Measurements from ENCODE around the gene MYBPHL. TPM values are rescaled to one million over a fixed set of nuclear protein-coding genes. Genes with fewer than 3 reads are reported as not detected.

Gene MYBPHL
- total RNA-seq, 4 donors from 2014 or later = not detected

DNA sequence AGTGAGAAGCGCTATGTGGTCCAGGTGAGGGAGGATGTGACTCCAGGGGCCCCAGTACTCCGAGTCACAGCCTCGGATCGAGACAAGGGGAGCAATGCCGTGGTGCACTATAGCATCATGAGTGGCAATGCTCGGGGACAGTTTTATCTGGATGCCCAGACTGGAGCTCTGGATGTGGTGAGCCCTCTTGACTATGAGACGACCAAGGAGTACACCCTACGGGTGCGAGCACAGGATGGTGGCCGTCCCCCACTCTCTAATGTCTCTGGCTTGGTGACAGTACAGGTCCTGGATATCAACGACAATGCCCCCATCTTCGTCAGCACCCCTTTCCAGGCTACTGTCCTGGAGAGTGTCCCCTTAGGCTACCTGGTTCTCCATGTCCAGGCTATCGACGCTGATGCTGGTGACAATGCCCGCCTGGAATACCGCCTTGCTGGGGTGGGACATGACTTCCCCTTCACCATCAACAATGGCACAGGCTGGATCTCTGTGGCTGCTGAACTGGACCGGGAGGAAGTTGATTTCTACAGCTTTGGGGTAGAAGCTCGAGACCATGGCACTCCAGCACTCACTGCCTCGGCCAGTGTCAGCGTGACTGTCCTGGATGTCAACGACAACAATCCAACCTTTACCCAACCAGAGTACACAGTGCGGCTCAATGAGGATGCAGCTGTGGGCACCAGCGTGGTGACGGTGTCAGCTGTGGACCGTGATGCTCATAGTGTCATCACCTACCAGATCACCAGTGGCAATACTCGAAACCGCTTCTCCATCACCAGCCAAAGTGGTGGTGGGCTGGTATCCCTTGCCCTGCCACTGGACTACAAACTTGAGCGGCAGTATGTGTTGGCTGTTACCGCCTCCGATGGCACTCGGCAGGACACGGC, 55.3 kb downstream of the MYBPHL start:
- no peaks in the 10 kb centered on the region for H3K36me3 ChIP-seq
- H3K27ac ChIP-seq = no peak overlapping the region
- peaks cover 0 to 36% (median 8%) of the 10 kb centered on the region in 4 donors for H3K4me1 ChIP-seq
- DNase-seq = no peak
- no peaks in the 10 kb centered on the region for H3K9me3 ChIP-seq
- TF ChIP-seq CTCF (IDR thresholded peaks at IDR 0.05) = no peak
- no peaks in the 10 kb centered on the region for H3K27me3 ChIP-seq
- no peak overlapping the region for H3K4me3 ChIP-seq

DNA sequence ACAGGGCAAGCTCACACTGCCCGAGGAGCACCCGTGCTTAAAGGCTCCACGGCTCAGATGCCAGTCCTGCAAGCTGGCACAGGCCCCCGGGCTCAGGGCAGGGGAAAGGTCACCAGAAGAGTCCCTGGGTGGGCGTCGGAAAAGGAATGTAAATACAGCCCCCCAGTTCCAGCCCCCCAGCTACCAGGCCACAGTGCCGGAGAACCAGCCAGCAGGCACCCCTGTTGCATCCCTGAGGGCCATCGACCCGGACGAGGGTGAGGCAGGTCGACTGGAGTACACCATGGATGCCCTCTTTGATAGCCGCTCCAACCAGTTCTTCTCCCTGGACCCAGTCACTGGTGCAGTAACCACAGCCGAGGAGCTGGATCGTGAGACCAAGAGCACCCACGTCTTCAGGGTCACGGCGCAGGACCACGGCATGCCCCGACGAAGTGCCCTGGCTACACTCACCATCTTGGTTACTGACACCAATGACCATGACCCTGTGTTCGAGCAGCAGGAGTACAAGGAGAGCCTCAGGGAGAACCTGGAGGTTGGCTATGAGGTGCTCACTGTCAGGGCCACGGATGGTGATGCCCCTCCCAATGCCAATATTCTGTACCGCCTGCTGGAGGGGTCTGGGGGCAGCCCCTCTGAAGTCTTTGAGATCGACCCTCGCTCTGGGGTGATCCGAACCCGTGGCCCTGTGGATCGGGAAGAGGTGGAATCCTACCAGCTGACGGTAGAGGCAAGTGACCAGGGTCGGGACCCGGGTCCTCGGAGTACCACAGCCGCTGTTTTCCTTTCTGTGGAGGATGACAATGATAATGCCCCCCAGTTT, 56.1 kb downstream of the MYBPHL start:
- Histone ChIP-seq H3K4me1 (peaks cover 0 to 36% (median 8%) of the 10 kb centered on the region in 4 donors), H3K36me3 (no peaks in the 10 kb centered on the region), H3K27me3 (no peaks in the 10 kb centered on the region), H3K27ac (no peak overlapping the region), H3K4me3 (peak overlapping the region in 2 of 4 donors; percentile 82), H3K9me3 (no peaks in the 10 kb centered on the region)
- DNase-seq = no peak
- no peak for TF ChIP-seq CTCF (IDR thresholded peaks at IDR 0.05)
- TF ChIP-seq POLR2A (IDR thresholded peaks at IDR 0.05) = no peak

DNA sequence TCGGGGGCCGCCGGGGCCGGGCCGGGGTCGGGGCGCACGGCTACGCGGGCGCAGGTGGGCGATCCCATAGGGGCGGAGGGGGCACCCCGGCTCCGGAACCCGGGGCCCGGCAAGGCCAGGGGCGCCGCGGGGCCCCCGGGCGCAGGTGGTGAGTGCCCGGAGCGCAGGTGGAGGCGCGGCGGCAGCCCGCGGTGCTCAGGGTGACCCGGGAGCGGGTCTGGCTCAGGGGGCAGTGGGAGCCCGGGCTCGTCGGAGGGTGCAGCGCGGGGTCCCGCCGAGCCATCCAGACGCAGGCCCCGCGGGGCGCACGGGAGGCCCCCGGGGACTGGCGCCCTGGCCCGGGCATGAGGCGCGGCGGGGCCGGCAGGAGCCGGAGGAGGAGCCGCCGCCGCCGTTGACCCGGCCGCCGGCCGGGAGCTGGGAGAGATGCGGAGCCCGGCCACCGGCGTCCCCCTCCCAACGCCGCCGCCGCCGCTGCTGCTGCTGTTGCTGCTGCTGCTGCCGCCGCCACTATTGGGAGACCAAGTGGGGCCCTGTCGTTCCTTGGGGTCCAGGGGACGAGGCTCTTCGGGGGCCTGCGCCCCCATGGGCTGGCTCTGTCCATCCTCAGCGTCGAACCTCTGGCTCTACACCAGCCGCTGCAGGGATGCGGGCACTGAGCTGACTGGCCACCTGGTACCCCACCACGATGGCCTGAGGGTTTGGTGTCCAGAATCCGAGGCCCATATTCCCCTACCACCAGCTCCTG, 57.0 kb downstream of the MYBPHL start:
- H3K27ac ChIP-seq = peak overlapping the region in 1 of 4 donors; percentile 31
- no peak for DNase-seq

DNA sequence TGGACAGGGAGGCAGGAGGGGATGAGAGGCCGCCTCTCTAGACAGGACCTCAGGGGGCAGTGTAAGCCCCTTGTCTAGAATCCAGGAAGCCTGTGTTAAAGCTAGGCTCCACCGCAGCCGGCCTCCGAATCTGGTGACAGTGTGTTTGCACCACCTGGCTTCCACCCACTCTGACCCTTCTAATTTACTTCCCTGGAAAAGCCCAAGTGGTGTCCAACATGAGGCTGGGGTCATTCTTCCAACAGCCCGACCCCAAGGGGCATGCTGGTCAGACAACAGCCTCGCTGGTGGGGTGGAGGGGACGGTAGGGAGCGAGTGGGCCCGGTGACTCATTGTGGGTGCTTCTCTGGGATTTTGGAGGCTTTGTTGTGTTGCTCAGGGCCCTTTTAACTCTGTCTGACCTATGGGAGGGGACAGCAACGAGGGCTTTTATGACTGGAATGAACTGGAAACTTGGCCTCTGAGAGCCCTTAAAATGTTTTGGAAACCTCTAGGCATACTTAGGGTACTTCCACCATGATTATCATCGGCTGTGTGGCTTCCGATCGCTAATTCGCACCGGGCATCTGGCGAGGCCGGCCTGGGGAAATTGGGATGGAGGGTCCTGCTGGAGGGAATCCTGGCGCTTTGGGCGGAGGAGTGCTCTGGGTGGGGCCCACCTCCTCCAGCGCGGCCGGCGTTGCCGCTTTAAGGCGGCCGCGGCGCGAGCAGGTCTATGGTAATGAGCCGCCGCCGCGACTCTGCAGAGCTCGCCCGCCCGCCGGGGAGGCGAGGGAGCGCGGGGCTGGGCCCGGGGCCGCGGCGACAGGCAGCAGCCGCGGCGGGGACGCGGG, 57.8 kb downstream of the MYBPHL start, which contains the start of gene CELSR2:
TSS of gene CELSR2 (plus strand) at position 743 of the 833 bp plus-strand sequence. CDS start 541 bp downstream, outside the sequence.
- Histone ChIP-seq H3K4me3 (peak within 1 kb of the TSS; percentile 44 to 82 (median 74)), H3K27ac (peak within 1 kb of the TSS in 1 of 4 donors; percentile 31), H3K9me3 (no peaks in the 10 kb centered on the region), H3K36me3 (no peaks in the 10 kb centered on the region), H3K27me3 (no peaks in the 10 kb centered on the region), H3K4me1 (peaks cover 0 to 22% (median 8%) of the 10 kb centered on the region in 4 donors)
- TF ChIP-seq CTCF (IDR thresholded peaks at IDR 0.05) = no peak
- no peak for TF ChIP-seq POLR2A (IDR thresholded peaks at IDR 0.05)
- peak; percentile 52 to 80 (median 77) for DNase-seq

More for the DNA sequence above, 57.0 kb downstream of the MYBPHL start:
- TF ChIP-seq CTCF (IDR thresholded peaks at IDR 0.05) = no peak
- TF ChIP-seq POLR2A (IDR thresholded peaks at IDR 0.05) = no peak
- no peaks in the 10 kb centered on the region for H3K27me3 ChIP-seq
- H3K4me3 ChIP-seq = peak overlapping the region; percentile 44 to 82 (median 74)
- no peaks in the 10 kb centered on the region for H3K9me3 ChIP-seq
- H3K4me1 ChIP-seq = peaks cover 0 to 29% (median 8%) of the 10 kb centered on the region in 4 donors
- H3K36me3 ChIP-seq = no peaks in the 10 kb centered on the region
